ENCODE results near the gene KCNC3.

Gene KCNC3

DNA sequence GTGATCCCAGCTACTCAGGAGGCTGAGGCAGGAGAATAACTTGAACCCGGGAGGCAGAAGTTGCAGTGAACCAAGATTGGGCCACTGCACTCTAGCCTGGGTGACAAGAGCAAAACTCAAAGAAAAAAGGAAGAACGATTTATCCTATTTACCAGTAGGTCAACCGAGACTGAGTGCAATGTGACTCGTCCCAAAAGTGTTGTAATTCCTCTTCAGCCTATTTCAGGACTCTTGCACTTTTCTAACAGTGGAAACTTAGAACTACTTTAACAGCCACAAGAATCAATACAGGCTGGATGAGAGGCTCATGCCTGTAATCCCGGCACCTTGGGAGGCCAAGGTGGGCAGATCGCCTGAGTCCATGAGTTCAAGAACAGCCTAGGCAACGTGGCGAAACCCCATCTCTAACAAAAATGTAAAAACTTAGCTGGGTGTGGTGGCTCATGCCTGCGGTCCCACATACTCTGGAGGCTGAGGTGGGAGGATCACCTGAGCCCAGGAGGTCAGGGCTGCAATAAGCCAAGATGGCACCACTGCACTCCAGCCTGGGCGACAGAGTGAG is 42.8 kb upstream of the KCNC3 start:
- no peak for TF ChIP-seq CTCF (IDR thresholded peaks at IDR 0.05; ENCODE audit: low read depth, low read length, missing control alignments)
- H3K4me3 ChIP-seq (replicated peaks; ENCODE audit: low read depth, low read length), result no peak overlapping the region
- DNase-seq (ENCODE audit: extremely low read depth, low read depth), result no peak

DNA sequence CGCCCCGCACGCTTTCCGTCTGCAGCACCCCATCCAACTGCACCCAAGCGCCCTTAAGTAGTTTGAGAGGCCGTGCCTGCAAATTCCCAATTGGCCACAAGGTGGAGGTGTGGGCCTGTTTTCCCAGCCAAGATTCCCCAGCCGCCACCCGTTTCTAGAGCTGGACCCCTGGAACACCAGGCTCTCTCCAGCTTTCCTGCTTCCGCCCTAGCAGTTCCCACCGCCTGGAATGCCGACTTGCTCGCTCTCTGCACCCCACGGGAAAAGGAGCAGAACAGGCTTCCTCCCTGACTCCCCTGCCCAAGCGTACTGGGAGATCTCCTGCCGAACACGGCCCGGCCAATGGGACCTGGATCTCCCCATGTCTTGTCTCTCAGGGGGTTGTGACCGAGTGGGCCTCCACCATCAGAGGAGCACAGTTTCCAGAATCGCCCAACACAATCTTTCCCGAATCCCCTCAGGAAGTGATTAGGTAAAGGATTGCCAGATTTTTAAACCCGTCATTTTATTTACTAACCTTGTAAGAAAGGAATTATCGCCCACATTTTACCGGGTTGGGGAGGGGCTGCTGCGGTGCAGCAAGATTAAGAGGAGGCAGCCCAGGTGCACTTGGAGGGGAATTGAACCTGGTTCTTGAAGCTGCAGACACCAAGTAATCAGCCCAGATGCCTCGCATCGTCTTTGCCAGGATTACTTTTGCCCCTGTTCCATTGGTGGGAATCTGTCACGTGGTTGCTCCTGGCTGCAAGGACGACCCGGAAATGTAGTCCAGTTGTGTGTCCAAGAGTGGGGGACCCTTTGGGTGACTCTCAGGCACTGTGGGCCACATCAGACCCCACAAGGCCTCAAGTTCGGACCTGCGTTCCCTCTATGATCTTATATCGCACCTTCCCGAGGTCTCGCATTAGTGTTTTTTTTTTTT is 39.7 kb upstream of the KCNC3 start:
- H3K4me3 ChIP-seq (replicated peaks; ENCODE audit: low read depth, low read length), result peak overlapping the region; percentile 44
- peak; percentile 82 for TF ChIP-seq CTCF (IDR thresholded peaks at IDR 0.05; ENCODE audit: low read depth, low read length, missing control alignments)
- DNase-seq (ENCODE audit: extremely low read depth, low read depth), result peak; percentile 66

- TF ChIP-seq CTCF (IDR thresholded peaks at IDR 0.05; ENCODE audit: low read depth, low read length, missing control alignments), result no peak
- no peak within 1 kb of the TSS for H3K4me3 ChIP-seq (replicated peaks; ENCODE audit: low read depth, low read length)
These were observed 36.5 kb upstream of the KCNC3 start, which contains the start of gene NAPSA for GRCh38 chr19:50365434-50366306. NAPSA (minus strand) TSS chr19:50365639; CDS start chr19:50365621, 18 bp downstream.

DNA sequence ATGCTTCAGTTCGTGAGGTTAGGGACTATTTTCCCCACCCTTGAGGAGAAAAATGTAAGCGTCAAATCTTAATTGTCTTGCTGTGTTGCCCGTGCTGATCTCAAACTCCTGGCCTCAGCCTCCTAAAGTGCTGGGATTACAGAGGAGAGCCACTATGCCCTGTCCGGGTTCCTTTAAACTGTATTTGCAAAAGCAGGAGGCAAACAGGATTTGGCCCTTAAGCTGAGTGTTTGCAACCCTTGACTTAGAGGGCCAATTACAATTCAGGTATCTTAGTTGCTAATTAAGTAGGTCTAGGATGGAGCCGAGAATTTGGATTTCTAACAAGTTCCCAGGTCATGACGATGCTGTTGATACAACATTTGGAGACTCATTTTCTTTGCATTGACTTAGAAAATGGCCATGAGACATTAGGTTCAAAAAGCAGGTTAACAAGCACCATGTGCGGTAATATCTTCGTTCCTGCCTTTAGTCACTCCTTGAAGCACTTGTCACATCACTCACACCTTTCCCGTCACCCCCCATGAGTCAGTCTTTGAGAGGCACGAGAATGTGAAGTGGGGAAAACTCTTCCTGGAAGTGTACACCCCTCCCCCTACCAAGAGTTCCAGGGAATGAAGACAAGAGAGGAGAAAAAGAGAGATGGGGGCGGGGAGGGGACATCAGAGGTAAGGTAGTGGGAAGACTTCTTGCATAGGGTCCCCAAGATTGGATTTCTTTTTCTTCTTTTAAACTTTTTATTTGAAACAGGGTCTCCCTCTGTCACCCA is 33.7 kb upstream of the KCNC3 start:
- H3K4me3 ChIP-seq (replicated peaks; ENCODE audit: low read depth, low read length), result no peak overlapping the region
- DNase-seq (ENCODE audit: extremely low read depth, low read depth), result no peak
- no peak for TF ChIP-seq CTCF (IDR thresholded peaks at IDR 0.05; ENCODE audit: low read depth, low read length, missing control alignments)

More at GRCh38 chr19:50365434-50366306, 36.5 kb upstream of the KCNC3 start, which contains the start of gene NAPSA:
- DNase-seq (ENCODE audit: extremely low read depth, low read depth), result no peak

GRCh38 chr19:50362030-50362412 is 32.8 kb upstream of the KCNC3 start:
- DNase-seq (ENCODE audit: extremely low read depth, low read depth), result no peak
- no peak overlapping the region for H3K4me3 ChIP-seq (replicated peaks; ENCODE audit: low read depth, low read length)
- TF ChIP-seq CTCF (IDR thresholded peaks at IDR 0.05; ENCODE audit: low read depth, low read length, missing control alignments), result no peak

Measured in HFF-Myc (cell line).